Fibroblast of the aortic adventitia (primary cell): ENCODE results near the gene SFT2D1. TPM values are rescaled to one million over a fixed set of nuclear protein-coding genes. Genes with fewer than 3 reads are reported as not detected.

Experiments used
- DNase-seq: peaks from one replicate; pipeline ENCODE4 v3.0.0-alpha.2; 2010; ENCODE audit warnings: low read depth
- H3K4me3 ChIP-seq: 2 replicates; pipeline ENCODE4 v1.5.1; 2011; ENCODE audit warnings: low read depth, mild to moderate bottlenecking, control low read depth, low read length, moderate library complexity
- total RNA-seq: library from RNA; depleted of rRNA; stranded (reverse); fragments of >200 nt; gene quantifications from 2 replicates; pipeline ENCODE4 v1.2.3, GENCODE V29; 2012; ENCODE audit warnings: low replicate concordance
- TF ChIP-seq, protein P1 (sequence below): IDR thresholded peaks from 2 replicates; pipeline ENCODE4 v1.5.1; 2011; ENCODE audit warnings: mild to moderate bottlenecking, low read length, control low read depth, inconsistent platforms; ENCODE audit not compliant: insufficient read depth

Gene SFT2D1
- total RNA-seq, 1 donor, result 37.7 TPM

DNA sequence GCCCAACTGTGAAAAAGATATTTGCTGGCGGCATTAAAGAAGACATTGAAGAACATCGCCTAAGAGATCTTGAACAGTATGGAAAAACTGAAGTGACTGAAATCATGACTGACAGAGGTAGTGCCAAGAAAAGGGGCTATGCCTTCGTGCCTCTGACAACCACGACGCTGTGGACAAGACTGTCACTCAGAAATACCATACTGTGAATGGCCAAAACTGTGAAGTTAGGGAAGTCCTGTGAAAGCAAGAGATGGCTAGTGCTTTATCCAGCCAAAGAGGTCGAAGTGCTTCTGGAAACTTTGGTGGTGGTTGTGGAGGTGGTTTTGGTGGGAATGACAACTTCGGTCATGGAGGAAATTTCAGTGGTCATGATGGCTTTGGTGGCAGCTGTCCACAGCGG is 7.5 kb downstream of the SFT2D1 start:
- TF ChIP-seq, protein P1, sequence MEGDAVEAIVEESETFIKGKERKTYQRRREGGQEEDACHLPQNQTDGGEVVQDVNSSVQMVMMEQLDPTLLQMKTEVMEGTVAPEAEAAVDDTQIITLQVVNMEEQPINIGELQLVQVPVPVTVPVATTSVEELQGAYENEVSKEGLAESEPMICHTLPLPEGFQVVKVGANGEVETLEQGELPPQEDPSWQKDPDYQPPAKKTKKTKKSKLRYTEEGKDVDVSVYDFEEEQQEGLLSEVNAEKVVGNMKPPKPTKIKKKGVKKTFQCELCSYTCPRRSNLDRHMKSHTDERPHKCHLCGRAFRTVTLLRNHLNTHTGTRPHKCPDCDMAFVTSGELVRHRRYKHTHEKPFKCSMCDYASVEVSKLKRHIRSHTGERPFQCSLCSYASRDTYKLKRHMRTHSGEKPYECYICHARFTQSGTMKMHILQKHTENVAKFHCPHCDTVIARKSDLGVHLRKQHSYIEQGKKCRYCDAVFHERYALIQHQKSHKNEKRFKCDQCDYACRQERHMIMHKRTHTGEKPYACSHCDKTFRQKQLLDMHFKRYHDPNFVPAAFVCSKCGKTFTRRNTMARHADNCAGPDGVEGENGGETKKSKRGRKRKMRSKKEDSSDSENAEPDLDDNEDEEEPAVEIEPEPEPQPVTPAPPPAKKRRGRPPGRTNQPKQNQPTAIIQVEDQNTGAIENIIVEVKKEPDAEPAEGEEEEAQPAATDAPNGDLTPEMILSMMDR, result no peak
- H3K4me3 ChIP-seq, result no peak overlapping the region
- DNase-seq, result no peak

DNA sequence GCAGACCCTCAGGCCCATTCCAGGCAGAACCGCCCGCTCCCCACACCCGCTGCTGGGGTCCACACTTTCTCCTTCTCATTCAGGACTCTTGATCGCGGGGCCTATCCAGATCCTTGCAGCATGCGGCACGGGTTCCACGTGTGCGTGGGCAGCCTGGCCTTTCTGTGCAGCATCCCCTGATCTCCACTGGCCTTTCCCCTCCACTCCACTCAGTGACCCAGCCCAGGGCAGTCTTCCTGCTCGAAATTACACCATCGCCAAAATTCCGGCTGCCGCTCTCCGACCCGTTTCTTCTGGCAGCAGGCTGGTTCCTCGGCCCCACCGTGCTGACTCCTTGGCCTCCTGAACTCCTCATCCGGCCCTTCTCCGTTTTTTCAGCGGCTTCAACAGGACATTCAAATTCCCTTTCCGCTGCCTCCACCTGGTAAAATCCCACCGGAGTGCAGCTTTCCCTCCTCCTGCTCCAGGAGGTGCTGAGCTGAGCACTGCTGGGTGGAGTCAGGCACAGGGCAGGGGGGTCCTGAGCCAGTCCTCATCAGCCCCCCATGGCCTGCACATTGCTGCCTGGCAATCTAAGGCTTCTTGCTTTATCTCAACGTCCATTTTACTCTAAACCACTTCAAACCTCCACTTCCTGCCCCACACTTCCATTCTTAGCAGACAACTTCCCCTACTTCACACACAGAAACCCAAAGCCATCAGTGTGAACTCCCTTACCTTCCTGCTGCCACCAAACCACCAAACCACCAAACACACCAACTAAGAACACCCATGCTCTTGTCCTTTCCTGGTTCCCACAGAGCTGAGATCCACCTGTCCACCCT is 9.0 kb downstream of the SFT2D1 start:
- TF ChIP-seq, protein P1, result no peak
- no peak overlapping the region for H3K4me3 ChIP-seq
- DNase-seq, result no peak

DNA sequence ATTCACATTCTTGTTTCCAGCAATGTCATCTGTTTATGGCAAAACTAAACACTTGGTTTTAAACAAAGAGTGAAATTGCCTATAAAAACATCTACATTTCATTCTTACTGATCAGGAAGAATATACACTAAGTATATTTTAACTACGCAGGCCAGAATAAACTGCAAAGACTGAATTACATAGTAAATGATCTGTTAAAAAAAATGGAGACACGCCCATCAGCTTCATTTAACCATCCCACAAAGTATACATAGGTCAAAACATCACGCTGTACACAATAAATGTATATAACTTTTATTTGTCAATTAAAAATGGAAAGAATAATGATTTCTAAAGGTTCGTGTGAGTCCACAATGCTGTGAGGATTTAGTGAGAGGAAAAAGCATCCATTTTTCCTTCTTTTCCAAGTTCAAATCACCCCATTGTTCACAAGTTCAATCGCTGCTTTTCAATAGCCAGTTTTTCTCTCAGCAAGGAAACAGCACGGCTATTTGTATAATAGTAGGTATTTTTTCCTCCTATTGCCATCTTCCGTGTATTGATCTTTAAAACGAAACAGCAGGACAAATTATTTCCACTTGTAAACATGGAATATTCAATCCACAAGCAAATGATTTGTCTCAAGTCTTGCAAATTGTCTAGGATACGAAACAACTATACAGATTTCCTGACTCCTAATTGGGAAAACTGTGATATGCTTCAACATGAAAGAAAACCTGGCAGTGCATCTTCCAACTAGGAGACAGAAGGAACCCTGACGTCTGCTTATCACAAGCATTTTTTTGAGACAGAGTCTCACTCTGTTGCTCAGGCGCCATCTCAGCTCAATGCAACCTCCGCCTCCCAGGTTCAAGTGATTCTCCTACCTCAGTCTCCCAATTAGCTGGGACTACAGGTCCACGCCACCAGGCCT is 10.6 kb downstream of the SFT2D1 start:
- no peak for DNase-seq
- TF ChIP-seq, protein P1, result no peak
- H3K4me3 ChIP-seq, result no peak overlapping the region

DNA sequence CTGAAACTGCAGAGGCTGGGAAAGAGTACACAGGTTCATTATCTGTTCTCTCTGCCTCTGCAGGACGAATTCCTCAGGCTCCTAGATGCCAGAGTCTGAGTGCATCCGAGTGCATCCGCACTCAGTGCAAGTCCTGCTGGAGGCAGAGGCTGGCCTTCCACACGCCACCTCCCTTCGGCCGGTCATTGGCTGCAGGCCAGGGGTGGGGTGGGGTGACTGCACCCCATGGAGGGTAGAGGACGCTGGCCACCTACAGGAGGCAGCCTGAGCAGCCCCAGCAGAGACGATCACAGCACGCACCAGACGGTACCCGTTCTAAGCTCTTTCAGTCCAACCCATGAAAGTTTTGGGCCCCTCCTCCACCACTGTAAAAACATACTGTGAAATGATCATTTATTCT is 11.7 kb downstream of the SFT2D1 start:
- TF ChIP-seq, protein P1, result peak; percentile 24
- no peak overlapping the region for H3K4me3 ChIP-seq
- peak; percentile 28 for DNase-seq

DNA sequence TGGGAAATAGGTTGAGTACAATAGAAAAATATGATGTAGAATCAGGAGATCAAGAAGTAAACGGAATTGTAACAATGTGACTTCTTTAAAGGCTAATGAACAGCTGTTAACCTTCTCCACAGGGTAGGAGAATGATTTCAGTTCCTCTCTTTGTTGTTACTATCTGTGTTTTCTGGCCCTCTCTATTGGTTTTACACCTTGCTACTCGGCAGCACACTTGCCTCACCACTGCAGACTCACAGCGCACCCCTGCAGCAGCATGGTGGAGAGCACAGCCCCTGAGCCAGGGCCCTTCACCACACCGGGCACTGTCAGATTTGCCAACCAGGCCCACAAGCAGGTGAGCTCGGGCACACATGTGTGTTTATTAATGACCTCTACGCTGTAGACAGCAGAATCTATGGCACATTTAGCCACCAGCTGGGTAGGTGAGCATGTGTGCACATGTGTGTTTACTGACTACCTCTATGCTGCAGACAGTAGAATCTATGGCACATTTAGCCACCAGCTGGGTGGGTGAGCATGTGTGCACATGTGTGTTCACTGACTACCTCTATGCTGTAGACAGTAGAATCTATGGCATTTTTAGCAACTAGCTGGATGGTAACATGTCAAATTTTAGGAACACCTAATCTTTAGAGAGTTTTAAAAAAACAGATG is 16.8 kb downstream of the SFT2D1 start:
- H3K4me3 ChIP-seq, result no peak overlapping the region
- DNase-seq, result no peak
- TF ChIP-seq, protein P1, result no peak

DNA sequence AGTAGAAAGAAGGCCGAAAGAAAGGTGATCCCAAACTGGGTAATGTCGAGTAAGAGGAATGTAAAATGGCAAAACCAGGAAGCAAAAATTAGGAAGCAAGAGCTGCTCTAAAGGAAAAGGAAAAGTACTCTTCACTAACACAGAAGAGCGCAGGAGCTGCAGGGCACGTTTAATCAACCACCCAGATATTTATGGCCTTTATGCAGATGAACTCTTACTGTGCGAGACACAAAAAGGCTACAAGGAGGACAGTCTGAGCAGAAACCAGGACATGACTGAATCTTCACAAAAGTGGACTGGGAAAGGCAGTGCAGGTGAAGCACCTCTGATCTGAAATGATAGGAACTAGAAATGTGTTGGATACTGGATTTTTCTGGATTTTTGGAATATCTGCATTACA is 18.9 kb downstream of the SFT2D1 start:
- no peak for DNase-seq
- H3K4me3 ChIP-seq, result no peak overlapping the region
- TF ChIP-seq, protein P1, result no peak
